HG03045 (cell line): ENCODE data around the gene TIMM23.
"Not testable (repeated sequence)": the region's sequence is repeated elsewhere in the genome, so short reads cannot be mapped to it uniquely, and the experiment has no call there.

Source experiments
- ATAC-seq: cut with Tn5 transposase; IDR thresholded peaks from one replicate; pipeline ENCODE4 v1.9.1; 2021; ENCODE audit warnings: mild to moderate bottlenecking, moderate library complexity; ENCODE audit not compliant: unreplicated experiment

TIMM23 gene, protein sequence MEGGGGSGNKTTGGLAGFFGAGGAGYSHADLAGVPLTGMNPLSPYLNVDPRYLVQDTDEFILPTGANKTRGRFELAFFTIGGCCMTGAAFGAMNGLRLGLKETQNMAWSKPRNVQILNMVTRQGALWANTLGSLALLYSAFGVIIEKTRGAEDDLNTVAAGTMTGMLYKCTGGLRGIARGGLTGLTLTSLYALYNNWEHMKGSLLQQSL

GRCh38 chr10:45972106-45972812 lies at the start of gene TIMM23:
Gene TIMM23 (plus strand): TSS chr10:45972489. CDS start chr10:45972625, 136 bp downstream.
- ATAC-seq, result peak; percentile 79

DNA sequence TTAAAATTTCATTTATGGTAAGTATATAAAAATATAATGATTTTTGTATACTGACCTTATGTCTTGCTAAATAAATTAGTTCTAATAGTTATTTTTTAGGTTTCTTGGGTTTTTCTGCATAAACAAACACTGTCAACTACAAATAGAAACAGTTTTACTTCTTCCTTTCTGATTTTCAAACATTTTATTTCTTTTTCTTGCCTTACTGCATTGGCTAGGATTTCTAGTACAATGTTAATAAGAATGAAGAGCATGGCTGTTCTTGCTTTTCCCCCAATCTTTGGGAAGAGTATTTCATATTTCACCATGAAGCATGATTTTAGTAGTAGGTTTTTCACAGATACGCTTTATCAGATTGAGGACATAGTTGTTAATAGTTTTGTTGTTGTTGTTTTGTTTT lies 45.5 kb upstream of the TIMM23 start:
- ATAC-seq, result not testable (repeated sequence)

GRCh38 chr10:45931305-45931704 lies 41.0 kb upstream of the TIMM23 start:
- not testable (repeated sequence) for ATAC-seq

GRCh38 chr10:45934788-45935187 lies 37.5 kb upstream of the TIMM23 start:
- not testable (repeated sequence) for ATAC-seq

DNA sequence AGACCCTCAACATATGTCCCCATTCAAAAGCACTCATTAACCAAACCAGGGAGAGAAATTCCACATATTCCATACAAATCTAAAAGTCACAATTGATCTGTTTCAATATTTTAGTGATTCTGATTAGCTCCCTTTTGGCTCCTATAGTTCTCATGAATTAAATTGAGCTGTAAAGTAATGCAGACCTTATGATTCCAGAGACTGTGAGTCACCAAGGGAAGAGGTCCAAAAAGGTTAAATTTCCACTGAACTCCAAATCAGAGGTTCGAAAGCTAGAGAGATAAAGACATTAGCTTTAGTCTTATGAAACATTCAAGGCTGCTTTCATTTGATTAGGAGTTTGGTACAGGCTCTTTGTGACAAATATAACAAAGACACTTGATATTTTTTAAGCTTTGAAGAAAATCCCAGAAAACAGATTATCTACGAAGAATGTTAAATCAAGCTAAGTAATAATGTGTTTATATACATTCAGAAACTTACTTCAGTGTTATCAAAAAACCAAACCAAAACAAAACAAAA lies 33.1 kb upstream of the TIMM23 start:
- not testable (repeated sequence) for ATAC-seq

- ATAC-seq, result not testable (repeated sequence)
Measured at GRCh38 chr10:45941196-45941595, 31.1 kb upstream of the TIMM23 start.

- ATAC-seq, result not testable (repeated sequence)
Measured at GRCh38 chr10:45945476-45945875, 26.8 kb upstream of the TIMM23 start.

GRCh38 chr10:45947363-45947762 lies 24.9 kb upstream of the TIMM23 start:
- not testable (repeated sequence) for ATAC-seq

DNA sequence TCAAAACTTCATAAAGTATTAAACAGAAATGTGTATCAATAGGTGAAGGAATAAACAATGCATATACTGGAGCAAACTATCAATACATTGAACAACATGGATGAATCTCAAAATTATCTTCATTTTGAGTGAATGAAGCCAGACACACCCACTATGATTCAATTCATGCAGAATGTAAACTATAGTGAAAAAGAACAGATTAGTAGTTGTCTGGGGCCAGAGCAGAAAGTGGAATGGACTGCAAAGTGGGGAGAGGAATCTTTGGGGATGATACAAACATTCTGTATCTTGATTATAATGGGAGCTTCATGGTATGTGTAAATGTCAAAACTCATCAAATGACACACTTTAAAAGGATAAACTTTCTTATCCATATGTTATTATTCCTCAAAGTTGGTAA lies 23.5 kb upstream of the TIMM23 start:
- not testable (repeated sequence) for ATAC-seq

DNA sequence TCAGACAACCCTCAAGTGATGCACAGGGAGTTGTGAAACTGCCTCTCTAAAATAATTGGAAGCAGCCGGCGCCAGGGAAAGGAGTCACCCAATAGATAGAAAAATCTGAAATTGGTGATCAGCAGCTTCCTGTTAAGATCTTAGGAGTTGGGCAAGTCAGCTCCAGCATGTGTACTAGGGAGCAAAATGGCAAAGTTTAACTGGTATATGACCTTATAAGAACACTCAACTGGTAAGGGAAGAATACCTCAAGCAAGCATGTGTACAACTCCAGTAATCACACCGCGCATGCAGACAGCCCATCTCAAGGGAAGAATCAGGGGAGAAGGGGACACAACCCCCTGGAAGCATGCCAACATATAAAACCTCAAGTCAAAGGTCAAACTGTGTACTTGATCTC lies 17.9 kb upstream of the TIMM23 start:
- not testable (repeated sequence) for ATAC-seq

DNA sequence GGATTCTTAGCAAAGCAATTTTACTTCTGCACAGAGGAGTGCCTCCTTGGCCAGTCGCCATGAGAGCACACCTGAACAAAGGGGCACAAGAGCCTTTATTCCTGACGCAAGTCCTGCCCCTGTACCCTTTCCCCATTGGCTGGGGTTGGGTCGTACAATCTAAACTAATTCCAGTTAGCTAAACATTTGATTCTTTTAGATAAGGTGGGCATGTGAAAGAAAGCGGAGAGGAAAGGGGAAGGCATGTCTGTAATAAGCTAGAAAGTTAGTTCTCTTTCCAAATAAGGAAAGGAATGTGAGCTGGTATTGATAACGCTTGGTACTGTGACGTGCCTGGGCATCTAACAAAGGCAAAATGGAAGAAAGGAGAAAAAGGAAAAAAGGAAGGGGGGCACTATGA lies 15.7 kb upstream of the TIMM23 start:
- ATAC-seq, result not testable (repeated sequence)

- ATAC-seq, result not testable (repeated sequence)
Measured at GRCh38 chr10:45957928-45958327, 14.4 kb upstream of the TIMM23 start.

DNA sequence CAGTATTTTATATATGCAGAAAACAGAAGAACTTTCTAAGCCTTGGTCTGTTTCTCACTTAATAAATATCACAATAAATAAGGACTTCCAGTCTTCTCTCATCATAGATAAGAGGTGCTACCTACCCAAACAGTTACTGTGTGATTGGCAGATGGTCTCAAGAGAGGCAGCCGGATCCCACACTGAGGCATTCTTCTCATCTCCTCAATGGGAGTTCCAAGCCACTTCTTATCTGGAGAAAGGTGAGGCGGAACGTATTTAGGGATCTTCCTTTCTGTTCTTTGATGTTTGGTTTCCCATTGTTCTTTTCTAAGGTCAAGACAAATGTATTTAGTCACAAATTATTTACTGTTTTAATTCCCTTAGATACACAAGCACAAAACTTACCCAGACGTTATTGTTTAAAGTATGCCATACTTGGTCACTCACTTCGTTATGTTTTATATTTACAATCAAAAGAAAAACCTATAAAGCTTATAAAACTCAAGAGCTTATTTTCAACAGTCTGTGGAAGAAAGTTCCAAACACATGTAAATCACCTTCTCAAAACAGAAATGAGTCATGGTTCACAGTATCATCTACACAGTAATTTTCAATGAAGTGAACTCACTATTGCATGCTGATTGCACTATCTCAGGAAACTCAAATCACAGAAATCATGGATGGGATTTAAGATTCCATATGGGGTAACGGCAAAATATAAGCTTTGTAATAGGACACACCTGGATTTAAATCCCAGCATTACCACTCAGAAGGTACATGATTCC lies 9.4 kb upstream of the TIMM23 start:
- ATAC-seq, result not testable (repeated sequence)

DNA sequence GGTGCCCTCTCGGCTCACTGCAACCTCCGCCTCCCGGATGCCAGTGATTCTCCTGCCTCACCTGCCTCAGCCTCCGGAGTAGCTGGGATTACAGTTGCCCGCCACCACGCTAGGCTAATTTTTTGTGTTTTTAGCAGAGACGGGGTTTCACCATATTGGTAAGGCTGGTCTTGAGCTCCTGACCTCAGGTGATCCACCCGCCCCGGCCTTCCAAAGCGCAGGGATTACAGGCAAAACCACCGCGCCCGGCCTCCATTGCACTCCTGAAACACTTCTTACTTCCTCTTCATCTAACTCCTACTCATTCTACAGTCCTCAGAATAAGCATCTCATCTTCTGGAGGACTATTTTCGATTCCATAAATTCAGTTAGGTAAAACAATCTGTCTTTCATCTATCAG lies 1.3 kb upstream of the TIMM23 start:
- ATAC-seq, result not testable (repeated sequence)

- ATAC-seq, result peak; percentile 32
Measured at GRCh38 chr10:45971742-45972105, 565 bp upstream of the TIMM23 start.

DNA sequence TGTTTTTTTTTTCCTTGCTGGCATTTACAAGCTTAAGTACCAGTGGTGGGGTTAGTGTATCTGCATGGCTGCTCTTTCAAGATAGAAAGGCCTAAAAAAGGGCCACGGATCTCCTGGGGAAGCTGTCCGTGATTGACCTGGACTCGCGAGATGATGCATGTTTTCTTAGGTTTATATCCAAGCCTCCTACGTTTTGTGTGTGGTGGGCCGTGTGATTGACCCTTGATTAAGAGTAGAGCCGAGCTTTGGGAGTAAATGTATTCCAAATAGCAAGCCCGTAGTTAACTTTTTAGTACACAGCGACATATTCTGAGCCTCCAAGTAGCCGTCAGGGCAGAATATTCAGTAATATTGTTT lies 502 bp downstream of the TIMM23 start:
- not testable (repeated sequence) for ATAC-seq

GRCh38 chr10:45974041-45974440 lies 1.8 kb downstream of the TIMM23 start:
- not testable (repeated sequence) for ATAC-seq

GRCh38 chr10:45978554-45978953 lies 6.3 kb downstream of the TIMM23 start:
- peak; percentile 81 for ATAC-seq

- ATAC-seq, result not testable (repeated sequence)
Measured at GRCh38 chr10:45981367-45981766, 9.1 kb downstream of the TIMM23 start.

DNA sequence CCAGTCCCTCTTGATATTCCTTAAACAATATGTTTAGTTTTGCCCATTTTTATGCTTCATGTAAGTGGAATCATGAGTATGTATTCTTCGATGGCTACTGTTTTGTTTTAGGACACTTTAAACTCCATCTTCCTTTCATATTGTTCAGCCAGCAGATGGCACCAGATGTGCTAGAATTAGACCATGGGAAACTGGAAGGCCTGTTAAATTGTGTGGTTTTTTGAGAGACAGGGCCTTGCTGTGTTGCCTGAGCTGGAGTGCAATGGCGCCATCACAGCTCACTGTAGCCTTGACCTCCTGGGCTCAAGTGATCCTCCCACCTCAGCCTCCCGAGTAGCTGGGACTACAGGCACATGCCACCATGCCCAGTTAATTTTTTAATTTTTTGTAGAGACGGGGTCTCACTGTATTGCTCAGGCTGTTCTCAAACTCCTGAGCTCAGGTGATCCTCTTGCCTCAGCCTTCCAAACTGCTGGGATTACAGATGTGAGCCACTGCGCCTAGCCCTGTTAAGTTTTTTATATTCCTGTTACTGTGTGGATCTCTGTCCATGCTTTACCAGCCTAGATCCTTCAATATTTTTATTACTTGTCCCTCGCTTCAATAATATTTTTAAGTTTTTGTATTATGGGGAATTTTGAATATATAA lies 11.4 kb downstream of the TIMM23 start:
- ATAC-seq, result not testable (repeated sequence)

GRCh38 chr10:45984473-45984872 lies 12.2 kb downstream of the TIMM23 start:
- ATAC-seq, result not testable (repeated sequence)
